SJCRH30 (cell line): ENCODE data around the gene ASTN1. TPM values are rescaled to one million over a fixed set of nuclear protein-coding genes. Genes with fewer than 3 reads are reported as not detected.

Experiments used
- DNase-seq, 2 experiments: peaks; one replicate each; pipeline ENCODE4 v3.0.0-alpha.2; 2015 to 2020
- H3K27ac ChIP-seq: fragments of 250-450 bp; sonication (Bioruptor Pico); 2 replicates; pipeline ENCODE4 v1.5.1; 2020; ENCODE audit warnings: mild to moderate bottlenecking, moderate library complexity
- H3K27me3 ChIP-seq: fragments of 250-450 bp; sonication (Bioruptor Pico); 2 replicates; pipeline ENCODE4 v1.5.1; 2020; ENCODE audit warnings: mild to moderate bottlenecking, moderate library complexity
- H3K36me3 ChIP-seq: fragments of 250-450 bp; sonication (Bioruptor Pico); 2 replicates; pipeline ENCODE4 v1.5.1; 2020; ENCODE audit warnings: mild to moderate bottlenecking, moderate library complexity
- H3K4me1 ChIP-seq: fragments of 250-450 bp; sonication (Bioruptor Pico); 2 replicates; pipeline ENCODE4 v1.5.1; 2020; ENCODE audit warnings: mild to moderate bottlenecking, moderate library complexity
- H3K4me3 ChIP-seq: fragments of 250-450 bp; sonication (Bioruptor Pico); 2 replicates; pipeline ENCODE4 v1.5.1; 2020; ENCODE audit warnings: mild to moderate bottlenecking, moderate library complexity
- H3K9me3 ChIP-seq: fragments of 250-450 bp; sonication (Bioruptor Pico); replicated peaks from 2 replicates; pipeline ENCODE4 v1.5.1; 2020; ENCODE audit warnings: mild to moderate bottlenecking, moderate library complexity
- total RNA-seq: library from RNA; depleted of rRNA; stranded (reverse); fragments of >200 nt; shearing (Covaris generic); gene quantifications from 2 replicates; pipeline ENCODE4 v1.2.3, GENCODE V29; 2014; rRNA removed

ASTN1 gene
- total RNA-seq, 1 experiment from 2014 or later, result not detected

DNA sequence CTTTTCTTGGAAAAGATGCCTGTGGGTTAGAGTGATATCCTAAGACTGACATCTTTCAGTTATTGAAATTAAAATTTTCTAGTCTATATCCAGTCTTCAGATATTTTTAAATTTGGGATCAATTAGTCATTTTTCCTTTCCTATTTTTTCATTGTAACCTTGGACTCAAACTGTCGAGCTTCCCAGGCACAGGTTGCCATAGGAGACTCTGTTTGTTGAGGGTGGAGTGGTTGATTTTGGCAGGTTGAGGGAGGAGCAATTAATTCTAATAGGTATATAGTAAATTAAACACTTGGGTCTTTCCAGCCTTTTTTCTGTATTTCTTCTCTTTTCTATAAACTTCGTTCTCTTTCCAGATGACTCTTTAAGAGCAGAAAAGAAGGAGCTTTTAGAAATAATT is 326.8 kb downstream of the ASTN1 start:
- no peaks in the 10 kb centered on the region for H3K27me3 ChIP-seq
- no peak for DNase-seq
- no peaks in the 10 kb centered on the region for H3K4me1 ChIP-seq
- no peaks in the 10 kb centered on the region for H3K9me3 ChIP-seq
- no peak overlapping the region for H3K4me3 ChIP-seq
- no peaks in the 10 kb centered on the region for H3K36me3 ChIP-seq
- no peak overlapping the region for H3K27ac ChIP-seq

DNA sequence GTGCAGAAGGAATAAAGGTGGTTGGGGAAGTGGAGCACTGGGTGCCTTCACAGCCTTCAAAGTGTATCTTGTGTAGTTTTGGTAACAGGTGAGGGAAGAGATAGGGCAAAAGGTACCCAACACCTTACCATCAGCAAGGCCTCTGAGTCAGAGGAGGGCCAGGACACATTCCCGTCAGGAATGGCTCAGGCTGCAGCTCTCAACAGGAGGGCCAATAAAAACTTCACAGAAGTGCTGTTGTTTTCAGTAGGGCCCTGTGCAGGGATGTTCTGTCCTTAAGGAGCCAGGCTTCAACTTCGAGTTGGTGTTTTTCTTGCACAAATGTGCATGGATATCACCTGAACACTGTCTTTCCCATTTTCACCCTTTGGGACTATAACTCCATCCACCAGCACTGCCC is 333.4 kb downstream of the ASTN1 start:
- Histone ChIP-seq H3K27me3 (no peaks in the 10 kb centered on the region), H3K4me1 (no peaks in the 10 kb centered on the region), H3K27ac (no peak overlapping the region), H3K9me3 (no peaks in the 10 kb centered on the region), H3K36me3 (no peaks in the 10 kb centered on the region), H3K4me3 (no peak overlapping the region)
- no peak for DNase-seq

DNA sequence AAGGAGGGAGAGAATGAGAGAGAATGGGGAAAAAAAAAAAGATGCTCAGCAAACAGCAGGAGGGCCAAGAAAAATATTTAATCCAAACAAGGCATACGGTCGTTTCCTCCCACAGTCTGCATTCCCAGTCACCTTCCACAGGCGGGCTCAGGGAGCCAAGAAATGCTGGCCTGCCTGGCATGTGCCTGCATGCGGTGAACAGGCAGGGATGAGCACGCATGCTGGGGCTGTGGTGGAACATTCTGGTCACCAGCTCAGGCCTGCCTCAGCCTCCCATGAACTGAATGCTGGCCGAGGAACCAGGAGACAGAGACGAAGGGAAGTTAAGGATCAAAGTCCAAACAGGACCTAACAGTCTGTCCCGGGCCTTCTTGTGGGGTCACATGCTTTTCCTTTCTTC is 335.3 kb downstream of the ASTN1 start:
- DNase-seq, result no peak
- H3K9me3 ChIP-seq, result no peaks in the 10 kb centered on the region
- no peaks in the 10 kb centered on the region for H3K27me3 ChIP-seq
- H3K4me3 ChIP-seq, result no peak overlapping the region
- H3K27ac ChIP-seq, result no peak overlapping the region
- H3K4me1 ChIP-seq, result no peaks in the 10 kb centered on the region
- H3K36me3 ChIP-seq, result no peaks in the 10 kb centered on the region

DNA sequence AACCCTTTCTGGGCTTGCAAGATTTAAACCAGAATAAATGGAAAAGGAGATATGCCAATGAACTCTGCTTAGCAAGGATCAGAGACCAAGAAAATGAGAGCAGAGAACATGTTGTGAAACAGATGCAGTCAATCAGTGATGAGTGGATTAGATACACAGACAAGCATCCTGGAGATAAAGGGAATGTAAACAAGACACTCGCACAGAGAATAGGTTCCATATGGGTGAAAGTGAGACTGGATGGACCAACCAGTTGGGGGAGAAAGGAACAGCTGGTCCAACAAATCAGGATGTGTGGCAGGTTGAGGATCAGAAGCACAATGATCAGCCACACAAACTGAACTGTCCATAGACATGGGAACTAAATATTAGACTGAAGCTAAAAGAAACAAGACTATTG is 338.2 kb downstream of the ASTN1 start:
- Histone ChIP-seq H3K27me3 (no peaks in the 10 kb centered on the region), H3K36me3 (no peaks in the 10 kb centered on the region), H3K27ac (no peak overlapping the region), H3K9me3 (no peaks in the 10 kb centered on the region), H3K4me1 (no peaks in the 10 kb centered on the region), H3K4me3 (no peak overlapping the region)
- peak in 1 of 2 experiments; percentile 14 for DNase-seq

DNA sequence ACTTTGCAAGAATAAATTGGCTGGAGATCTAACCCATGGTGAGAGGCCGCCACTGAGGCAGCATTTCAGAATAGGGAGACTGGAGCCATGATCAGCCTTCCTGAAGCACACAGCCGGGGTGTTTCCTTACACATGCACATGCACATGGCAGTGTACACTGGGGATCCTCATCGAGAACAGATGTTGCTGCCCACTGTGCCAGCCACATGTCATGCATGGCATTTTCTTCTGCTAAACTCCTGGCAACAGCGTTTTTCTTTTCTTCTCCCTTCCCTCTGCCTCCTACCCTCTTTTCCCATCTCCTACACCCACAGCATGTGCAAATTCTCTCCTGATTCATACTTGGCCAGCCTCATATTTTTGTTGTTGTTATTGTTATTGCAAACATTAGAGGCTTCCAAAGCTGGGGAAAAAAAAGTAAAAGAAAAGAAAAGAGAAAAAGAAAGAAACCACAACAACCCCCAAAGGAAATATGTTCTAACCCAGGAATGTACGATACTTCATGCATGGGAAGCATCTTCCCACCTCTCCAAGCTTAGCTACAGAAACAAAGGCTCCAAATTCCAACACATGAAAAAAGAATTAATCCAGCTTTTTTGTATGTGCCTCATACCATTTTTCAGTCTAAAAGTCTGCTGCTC is 344.0 kb downstream of the ASTN1 start:
- H3K4me1 ChIP-seq, result no peaks in the 10 kb centered on the region
- no peaks in the 10 kb centered on the region for H3K27me3 ChIP-seq
- no peak for DNase-seq
- H3K4me3 ChIP-seq, result no peak overlapping the region
- H3K27ac ChIP-seq, result no peak overlapping the region
- H3K9me3 ChIP-seq, result no peaks in the 10 kb centered on the region
- H3K36me3 ChIP-seq, result no peaks in the 10 kb centered on the region

DNA sequence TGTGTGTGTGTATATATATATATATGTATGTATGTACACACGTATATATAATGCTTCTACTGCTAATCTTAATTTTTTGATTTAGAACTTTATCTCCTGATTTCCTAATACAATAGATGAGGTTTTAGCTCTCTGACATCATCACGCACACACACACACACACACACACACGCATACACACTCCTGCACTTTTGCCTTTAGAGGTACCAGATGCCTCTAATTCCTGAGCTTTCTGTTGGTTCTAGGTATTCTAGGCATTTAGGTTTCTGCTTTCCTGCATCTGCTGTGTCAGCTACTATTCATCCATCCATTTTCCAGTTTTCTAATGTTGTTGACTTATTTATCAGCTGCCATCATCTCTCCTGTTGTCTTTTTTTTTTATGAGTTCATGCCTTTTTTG is 348.3 kb downstream of the ASTN1 start:
- Histone ChIP-seq H3K9me3 (no peaks in the 10 kb centered on the region), H3K27me3 (no peaks in the 10 kb centered on the region), H3K4me1 (no peaks in the 10 kb centered on the region), H3K4me3 (no peak overlapping the region), H3K27ac (no peak overlapping the region), H3K36me3 (no peaks in the 10 kb centered on the region)
- no peak for DNase-seq

DNA sequence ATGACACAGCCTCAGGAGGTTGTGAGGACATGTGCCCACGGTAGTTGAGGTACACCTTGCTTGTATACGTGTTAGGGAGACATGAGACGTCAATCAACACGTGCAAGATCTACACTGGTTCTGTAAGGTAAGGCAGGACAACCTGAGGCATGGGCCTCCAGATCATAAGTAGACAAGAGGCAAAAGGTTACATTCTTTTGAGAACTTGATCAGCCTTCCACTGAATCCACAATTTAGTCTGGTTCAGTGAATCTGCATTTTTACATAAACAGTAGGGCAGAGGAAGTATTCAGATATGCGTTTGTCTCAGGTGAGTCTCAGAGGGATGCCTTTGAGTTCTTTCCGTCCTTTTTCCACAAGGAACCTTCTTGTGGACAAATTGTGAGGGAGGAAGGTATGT is 348.9 kb downstream of the ASTN1 start:
- no peak for DNase-seq
- H3K27ac ChIP-seq, result no peak overlapping the region
- H3K9me3 ChIP-seq, result no peaks in the 10 kb centered on the region
- H3K36me3 ChIP-seq, result no peaks in the 10 kb centered on the region
- no peak overlapping the region for H3K4me3 ChIP-seq
- H3K27me3 ChIP-seq, result no peaks in the 10 kb centered on the region
- H3K4me1 ChIP-seq, result no peaks in the 10 kb centered on the region

DNA sequence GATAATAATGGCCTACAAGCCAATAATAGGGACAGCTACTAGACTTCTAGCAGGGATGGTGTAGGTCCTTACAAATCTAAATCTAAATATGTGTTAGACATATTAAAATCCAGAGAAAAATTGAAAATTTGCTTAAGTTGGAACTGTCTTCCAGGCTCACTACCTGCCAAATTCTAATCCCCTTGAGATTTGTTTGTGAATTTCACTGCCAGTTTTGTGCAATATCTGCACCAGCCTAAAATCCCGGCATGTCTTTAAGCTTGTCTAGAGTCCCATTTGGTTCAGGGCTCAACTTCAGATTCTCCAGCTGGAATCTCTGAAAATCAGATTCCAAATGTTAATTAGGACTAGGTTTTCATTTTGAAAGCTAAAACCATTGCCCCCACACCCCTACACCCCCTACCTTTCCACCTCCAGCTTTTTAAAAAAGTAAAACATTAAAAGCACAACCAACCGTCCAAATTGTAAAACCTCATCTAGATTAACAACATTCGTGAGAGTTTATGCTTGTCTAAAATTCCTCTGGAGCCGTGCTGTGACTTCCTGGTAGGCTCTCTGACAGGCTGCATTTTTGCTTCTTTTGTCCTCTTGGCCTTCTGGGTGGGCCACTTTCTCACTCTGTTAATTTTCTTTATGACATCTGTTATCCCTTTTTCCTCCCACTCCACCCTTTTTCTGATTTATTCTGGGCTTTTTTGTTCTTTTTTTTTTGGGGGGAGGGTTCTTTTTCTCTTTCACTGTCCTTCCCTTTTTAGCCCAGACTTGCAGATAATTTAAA is 352.8 kb downstream of the ASTN1 start:
- H3K27ac ChIP-seq, result no peak overlapping the region
- H3K36me3 ChIP-seq, result no peaks in the 10 kb centered on the region
- H3K4me1 ChIP-seq, result no peaks in the 10 kb centered on the region
- no peaks in the 10 kb centered on the region for H3K9me3 ChIP-seq
- no peaks in the 10 kb centered on the region for H3K27me3 ChIP-seq
- H3K4me3 ChIP-seq, result no peak overlapping the region
- DNase-seq, result no peak

DNA sequence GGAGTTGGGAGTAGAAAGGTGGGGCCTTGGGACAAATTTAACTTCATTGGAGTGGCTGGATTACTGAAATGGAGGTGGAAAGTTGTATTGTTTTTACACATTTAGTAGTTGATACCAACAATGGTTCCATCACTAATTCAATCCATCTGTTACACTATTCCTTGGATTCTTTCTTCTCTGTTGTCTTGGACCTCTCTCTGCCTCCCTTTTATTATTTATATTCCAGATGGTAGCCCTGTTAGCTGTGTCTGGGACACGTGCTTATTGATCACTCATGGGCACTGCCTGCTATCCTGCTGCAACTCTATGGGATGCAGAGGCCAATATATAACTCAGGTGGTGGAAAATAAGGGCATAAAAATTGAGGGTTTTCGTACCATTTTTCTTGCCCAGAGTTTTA is 355.2 kb downstream of the ASTN1 start:
- H3K36me3 ChIP-seq, result no peaks in the 10 kb centered on the region
- no peak overlapping the region for H3K4me3 ChIP-seq
- DNase-seq, result no peak

More for the DNA sequence above, 355.2 kb downstream of the ASTN1 start:
- Histone ChIP-seq H3K27me3 (no peaks in the 10 kb centered on the region), H3K27ac (no peak overlapping the region), H3K4me1 (no peaks in the 10 kb centered on the region), H3K9me3 (no peaks in the 10 kb centered on the region)

Other genes starting within 250 kb of the ASTN1 start
- gene BRINP2, start 6.2 kb upstream of the ASTN1 start, total RNA-seq, result not detected in 2 replicates